GM12864 (cell line): Measurements from ENCODE around the gene ALOX15B.
"Not testable (repeated sequence)": the region's sequence is repeated elsewhere in the genome, so short reads cannot be mapped to it uniquely, and the experiment has no call there.

ENCODE experiments used
- DNase-seq: peaks from one replicate; pipeline ENCODE4 v3.0.0-alpha.2; 2011; ENCODE audit warnings: low read depth
- H3K4me3 ChIP-seq: 2 replicates; pipeline ENCODE4 v1.5.1; 2011; ENCODE audit warnings: mild to moderate bottlenecking, low read depth, low read length, control low read depth
- TF ChIP-seq, protein P1 (sequence below): IDR thresholded peaks from 2 replicates; pipeline ENCODE4 v1.5.1; 2011; ENCODE audit warnings: low read depth, mild to moderate bottlenecking, moderate library complexity, low read length, control low read depth, inconsistent platforms; ENCODE audit errors: missing control alignments

Gene ALOX15B

DNA sequence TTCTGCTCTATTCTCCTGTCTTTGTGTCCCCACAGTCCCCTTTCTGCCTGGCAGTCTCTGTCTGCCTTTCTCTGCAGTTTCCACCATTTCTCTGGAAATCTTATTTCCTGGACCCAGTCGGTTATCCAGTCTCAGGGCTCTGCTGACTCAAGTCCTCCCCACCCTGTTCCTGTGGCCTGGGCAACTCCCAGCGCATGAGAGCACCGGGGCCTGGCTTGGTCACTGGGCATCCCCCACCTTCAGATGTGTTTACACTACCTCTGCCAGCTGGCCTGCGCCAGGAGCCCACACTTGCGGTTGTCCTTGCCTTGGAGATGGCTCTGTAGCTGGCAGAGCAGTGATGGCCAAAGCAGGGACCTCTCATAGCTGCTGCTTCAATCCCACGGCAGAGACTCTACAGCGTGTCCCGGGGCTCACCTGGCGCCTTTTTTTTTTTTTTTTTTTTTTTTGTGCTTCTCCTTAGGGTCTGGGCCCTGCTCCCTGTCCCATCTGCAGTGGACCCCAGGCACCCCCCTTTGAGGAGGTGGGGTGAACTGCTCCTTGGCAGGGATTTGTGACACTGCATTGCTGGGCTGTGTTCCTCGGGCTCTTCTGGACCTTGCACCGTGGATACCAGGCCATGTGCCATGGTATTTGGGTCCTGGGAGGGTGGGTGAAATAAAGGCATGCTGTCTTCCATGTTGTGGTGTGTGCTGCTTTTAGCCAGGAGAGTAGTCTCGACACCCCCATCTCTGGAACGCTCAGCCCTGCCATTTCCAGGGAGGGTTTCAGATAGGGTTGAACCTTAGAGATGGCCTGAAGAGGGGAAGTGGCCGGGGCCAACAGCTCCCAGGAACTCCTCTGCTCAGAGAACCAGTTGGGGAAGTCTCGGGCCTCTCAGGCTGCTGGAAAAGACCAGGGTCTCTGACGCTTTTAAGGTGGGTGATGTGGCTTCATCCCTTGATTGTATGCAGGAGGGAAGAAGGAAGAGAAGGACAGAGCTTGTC lies 18.9 kb upstream of the ALOX15B start:
- no peak overlapping the region for H3K4me3 ChIP-seq
- no peak for DNase-seq
- TF ChIP-seq, protein P1, sequence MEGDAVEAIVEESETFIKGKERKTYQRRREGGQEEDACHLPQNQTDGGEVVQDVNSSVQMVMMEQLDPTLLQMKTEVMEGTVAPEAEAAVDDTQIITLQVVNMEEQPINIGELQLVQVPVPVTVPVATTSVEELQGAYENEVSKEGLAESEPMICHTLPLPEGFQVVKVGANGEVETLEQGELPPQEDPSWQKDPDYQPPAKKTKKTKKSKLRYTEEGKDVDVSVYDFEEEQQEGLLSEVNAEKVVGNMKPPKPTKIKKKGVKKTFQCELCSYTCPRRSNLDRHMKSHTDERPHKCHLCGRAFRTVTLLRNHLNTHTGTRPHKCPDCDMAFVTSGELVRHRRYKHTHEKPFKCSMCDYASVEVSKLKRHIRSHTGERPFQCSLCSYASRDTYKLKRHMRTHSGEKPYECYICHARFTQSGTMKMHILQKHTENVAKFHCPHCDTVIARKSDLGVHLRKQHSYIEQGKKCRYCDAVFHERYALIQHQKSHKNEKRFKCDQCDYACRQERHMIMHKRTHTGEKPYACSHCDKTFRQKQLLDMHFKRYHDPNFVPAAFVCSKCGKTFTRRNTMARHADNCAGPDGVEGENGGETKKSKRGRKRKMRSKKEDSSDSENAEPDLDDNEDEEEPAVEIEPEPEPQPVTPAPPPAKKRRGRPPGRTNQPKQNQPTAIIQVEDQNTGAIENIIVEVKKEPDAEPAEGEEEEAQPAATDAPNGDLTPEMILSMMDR = no peak

DNA sequence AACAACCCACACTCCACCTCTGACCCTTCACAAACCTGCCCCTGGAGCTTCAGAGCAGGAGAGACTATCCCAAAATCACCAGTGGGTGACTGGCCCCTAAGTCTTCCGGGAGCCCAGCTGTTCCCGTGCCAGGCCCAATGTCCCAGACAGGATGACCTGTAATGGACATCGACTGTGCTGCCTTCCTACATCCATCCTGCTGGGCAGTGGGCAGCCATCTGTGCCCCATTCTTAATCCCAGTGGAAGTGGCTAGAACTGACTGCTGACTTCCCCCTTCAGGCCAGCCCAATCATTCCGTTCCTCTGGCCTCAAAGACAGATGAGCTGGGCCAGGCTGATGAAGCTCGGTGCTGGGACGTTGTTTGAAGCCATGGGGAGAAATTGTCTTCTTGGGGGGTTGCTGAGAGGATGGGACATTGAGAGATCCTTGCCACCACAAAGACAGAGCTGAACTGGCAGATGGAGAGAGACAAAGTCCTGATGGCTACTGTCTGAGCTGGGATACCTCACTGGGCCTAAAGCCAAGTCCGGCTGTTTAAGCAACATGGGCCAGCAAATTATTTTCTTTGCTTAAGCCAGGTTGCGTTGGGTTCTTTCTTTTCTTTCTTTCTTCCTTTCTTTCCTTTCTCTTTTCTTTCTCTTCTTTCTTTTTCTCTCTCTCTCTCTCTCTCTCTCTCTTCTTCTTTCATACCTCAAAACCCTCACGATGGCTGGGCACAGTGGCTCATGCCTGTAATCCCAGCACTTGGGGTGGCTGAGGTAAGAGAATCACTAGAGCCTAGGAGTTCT lies 17.9 kb upstream of the ALOX15B start:
- DNase-seq = no peak
- no peak overlapping the region for H3K4me3 ChIP-seq
- TF ChIP-seq, protein P1 = no peak

- DNase-seq = no peak
- H3K4me3 ChIP-seq = no peak overlapping the region
- TF ChIP-seq, protein P1 = no peak
Observed at GRCh38 chr17:8021565-8022359, 17.1 kb upstream of the ALOX15B start.

DNA sequence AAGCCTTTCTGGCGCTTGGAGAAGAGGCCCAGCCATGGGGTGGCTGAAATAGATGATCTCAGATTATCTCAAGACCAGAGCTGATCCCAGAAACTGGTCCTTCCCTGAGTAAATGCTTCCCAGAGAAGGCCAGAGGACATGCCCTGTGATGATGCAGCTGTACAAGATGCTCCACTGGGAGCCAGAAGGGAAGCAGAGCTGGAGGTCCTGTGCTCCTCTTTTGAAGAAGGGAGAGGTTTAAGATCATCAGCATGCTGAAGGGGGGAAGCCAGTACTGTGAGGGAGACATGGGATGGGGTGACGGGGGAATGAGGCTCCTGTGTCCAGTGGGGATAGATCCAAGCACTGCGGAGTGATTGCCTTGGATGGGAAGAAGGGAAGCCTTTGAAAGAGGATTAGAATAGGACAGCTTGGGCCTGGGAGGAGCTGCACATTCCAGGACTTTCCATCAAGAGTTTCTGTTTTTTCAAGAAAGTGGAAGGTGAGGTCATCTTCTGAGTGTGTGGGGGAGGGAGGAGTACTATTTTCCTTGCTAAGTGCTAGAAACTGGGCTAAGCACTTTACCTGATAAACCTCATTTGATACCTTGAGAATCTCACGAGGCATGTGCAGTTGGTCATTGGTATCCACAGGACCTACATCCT lies 16.4 kb upstream of the ALOX15B start:
- TF ChIP-seq, protein P1 = no peak
- no peak for DNase-seq
- no peak overlapping the region for H3K4me3 ChIP-seq

GRCh38 chr17:8024161-8024560 lies 14.7 kb upstream of the ALOX15B start:
- not testable (repeated sequence) for H3K4me3 ChIP-seq, DNase-seq

- no peak overlapping the region for H3K4me3 ChIP-seq
- DNase-seq = no peak
- TF ChIP-seq, protein P1 = no peak
Observed at GRCh38 chr17:8025176-8025911, 13.5 kb upstream of the ALOX15B start.
